WTC11 (cell line): ENCODE results near the gene EXTL1.

Experiments
- CTCF ChIP-seq: fragments of 200-600 bp; IDR thresholded peaks from 2 replicates; pipeline ENCODE4 v1.8.0; 2022; ENCODE audit warnings: antibody characterized with exemption
- TCF7 ChIP-seq: sonication (generic); formaldehyde crosslinking; IDR thresholded peaks from 2 replicates; pipeline ENCODE4 v1.8.0; 2022; ENCODE audit warnings: mild to moderate bottlenecking, low read depth, missing genetic modification reagents, moderate library complexity

- TF ChIP-seq TCF7 (CRISPR knock-in tag), result no peak
- TF ChIP-seq CTCF, result no peak
These were observed 16.3 kb downstream of the EXTL1 start for GRCh38 chr1:26037904-26038303.
